HCT116 (cell line): ENCODE data around the gene LIN7A. TPM values are rescaled to one million over a fixed set of nuclear protein-coding genes. Genes with fewer than 3 reads are reported as not detected.

Source experiments
- ATAC-seq: fragments of 200-7000 bp; cut with Tn5 transposase; 2 replicates; pipeline ENCODE4 v1.9.1; 2020; ENCODE audit warnings: mild to moderate bottlenecking, moderate library complexity
- BruUV-seq: library from RNA; stranded (reverse); fragments of 400-500 nt; replicated peaks from 2 replicates; lab custom pipeline; 2021; lab: Mats Ljungman, UMichigan
- CTCF ChIA-PET: fragments of 300-600 bp; sonication (Branson Sonifier 250); formaldehyde crosslinking; loops from one replicate; lab custom pipeline; 2021; ENCODE audit warnings: antibody characterized with exemption; lab: Charles Lee
- POLR2A ChIA-PET: fragments of 300-600, 350-600 bp; sonication (Branson Sonifier 250); formaldehyde crosslinking; loops from one replicate; lab custom pipeline; 2021; ENCODE audit warnings: antibody characterized with exemption; lab: Charles Lee
- RAD21 ChIA-PET, 2 experiments: fragments of 300-600 bp; sonication (Branson Sonifier 250); formaldehyde crosslinking; loops; one replicate each; lab custom pipeline; 2023; ENCODE audit warnings: low total read pairs in 2 of 2; ENCODE audit not compliant: uncharacterized antibody in 2 of 2, unreplicated experiment in 2 of 2, low non-redundant PET in 1 of 2; lab: Charles Lee
- DNase-seq: peaks from one replicate; pipeline ENCODE4 v3.0.0-alpha.2; 2010; ENCODE audit warnings: low read depth, low spot score
- H2AFZ ChIP-seq: fragments of 200-600 bp; shearing (Covaris generic), sonication (generic); 2 replicates; pipeline ENCODE4 v1.6.1; 2017; ENCODE audit warnings: low read depth, mixed run types, mixed read lengths, antibody characterized with exemption, low read length; ENCODE audit not compliant: poor library complexity, severe bottlenecking
- H3K27ac ChIP-seq: 2 replicates; pipeline ENCODE4 v1.5.1; 2012; ENCODE audit warnings: low read depth, low read length
- H3K27me3 ChIP-seq: fragments of 200-600 bp; sonication (generic); 2 replicates; pipeline ENCODE4 v1.6.1; 2016; ENCODE audit warnings: mixed run types, low read length, mixed read lengths; ENCODE audit not compliant: insufficient read depth
- H3K36me3 ChIP-seq, 2 experiments: fragments of 200-500 bp in 1 of 2; fragments of 200-600 bp in 1 of 2; sonication (Bioruptor generic) in 1 of 2; sonication (generic) in 1 of 2; 2 replicates each; pipeline versions ENCODE4 v1.5.1 to v1.6.1; 2014 to 2016; ENCODE audit warnings: low read length in 2 of 2, inconsistent platforms in 1 of 2, mixed read lengths in 1 of 2, mixed run types in 1 of 2; ENCODE audit not compliant: insufficient read depth in 2 of 2, control insufficient read depth in 1 of 2
- H3K4me1 ChIP-seq, 2 experiments: fragments of 200-600 bp in 1 of 2; sonication (generic) in 1 of 2; 2 replicates each; pipeline versions ENCODE4 v1.5.1 to v1.6.1; 2012 to 2017; ENCODE audit warnings: low read length in 2 of 2, inconsistent platforms in 1 of 2, mild to moderate bottlenecking in 1 of 2, mixed read lengths in 1 of 2, mixed run types in 1 of 2, moderate library complexity in 1 of 2; ENCODE audit not compliant: insufficient read depth in 2 of 2, control insufficient read depth in 1 of 2
- H3K4me2 ChIP-seq: fragments of 200-600 bp; sonication (generic); 2 replicates; pipeline ENCODE4 v1.6.1; 2017; ENCODE audit warnings: mixed run types, low read length, mixed read lengths
- H3K4me3 ChIP-seq, 2 experiments: fragments of 200-600 bp in 1 of 2; sonication (generic) in 1 of 2; replicated peaks in 1 of 2; 2 replicates each; pipeline ENCODE4 v1.5.1; 2011 to 2016; ENCODE audit warnings: low read length in 2 of 2, control low read depth in 1 of 2, low read depth in 1 of 2, mild to moderate bottlenecking in 1 of 2, mixed read lengths in 1 of 2, mixed run types in 1 of 2
- H3K79me2 ChIP-seq: fragments of 200-600 bp; sonication (generic); 2 replicates; pipeline ENCODE4 v1.6.1; 2017; ENCODE audit warnings: mild to moderate bottlenecking, mixed run types, low read length, moderate library complexity, mixed read lengths; ENCODE audit not compliant: insufficient read depth
- H3K9ac ChIP-seq: fragments of 200-600 bp; sonication (generic); 2 replicates; pipeline ENCODE4 v1.6.1; 2016; ENCODE audit warnings: low read length, mixed read lengths
- H3K9me2 ChIP-seq: fragments of 200-600 bp; sonication (generic), shearing (Covaris generic); 2 replicates; pipeline ENCODE4 v1.6.1; 2017; ENCODE audit warnings: mixed run types, mild to moderate bottlenecking, moderate library complexity; ENCODE audit not compliant: insufficient read depth
- H3K9me3 ChIP-seq, 2 experiments: fragments of 200-500 bp in 1 of 2; fragments of 200-600 bp in 1 of 2; sonication (Bioruptor generic) in 1 of 2; sonication (generic) in 1 of 2; 2 replicates each; pipeline ENCODE4 v1.6.1; 2014 to 2017; ENCODE audit warnings: low read length in 2 of 2, mixed read lengths in 2 of 2, inconsistent platforms in 1 of 2, low read depth in 1 of 2, mild to moderate bottlenecking in 1 of 2, mixed run types in 1 of 2, moderate library complexity in 1 of 2; ENCODE audit not compliant: control insufficient read depth in 1 of 2, insufficient read depth in 1 of 2
- H4K20me1 ChIP-seq: fragments of 200-600 bp; sonication (generic), shearing (Covaris generic); 2 replicates; pipeline ENCODE4 v1.6.1; 2017; ENCODE audit warnings: mixed run types, mild to moderate bottlenecking, moderate library complexity; ENCODE audit not compliant: insufficient read depth
- ATF3 ChIP-seq: IDR thresholded peaks from 2 replicates; pipeline ENCODE4 v1.6.1; 2012
- CEBPB ChIP-seq: IDR thresholded peaks from 2 replicates; pipeline ENCODE4 v1.6.1; 2012; ENCODE audit warnings: low read depth
- CTCF ChIP-seq, 3 experiments: fragments of 200-600 bp in 1 of 3; sonication (generic) in 1 of 3; IDR thresholded peaks in 2 of 3; conservative IDR thresholded peaks in 1 of 3; 2 replicates each; pipeline ENCODE4 v1.5.1; 2012 to 2017; ENCODE audit warnings: low read depth in 2 of 3, low read length in 2 of 3, antibody characterized with exemption in 1 of 3, borderline replicate concordance in 1 of 3, control low read depth in 1 of 3, mild to moderate bottlenecking in 1 of 3, mixed read lengths in 1 of 3, mixed run types in 1 of 3, moderate library complexity in 1 of 3; ENCODE audit not compliant: insufficient read depth in 1 of 3
- EGR1 ChIP-seq: IDR thresholded peaks from 2 replicates; pipeline ENCODE4 v1.6.1; 2012; ENCODE audit warnings: low read depth
- ELF1 ChIP-seq: IDR thresholded peaks from 2 replicates; pipeline ENCODE4 v1.6.1; 2012; ENCODE audit warnings: low read depth, borderline replicate concordance
- EZH2phosphoT487 ChIP-seq: fragments of 200-600 bp; IDR thresholded peaks from 2 replicates; pipeline ENCODE4 v1.6.1; 2018; ENCODE audit warnings: antibody characterized with exemption, borderline replicate concordance
- FOSL1 ChIP-seq: IDR thresholded peaks from 2 replicates; pipeline ENCODE4 v1.6.1; 2012; ENCODE audit warnings: low read depth
- POLR2AphosphoS5 ChIP-seq: IDR thresholded peaks from 2 replicates; pipeline ENCODE4 v1.6.1; 2011; ENCODE audit warnings: mild to moderate bottlenecking, low read depth, low read length, moderate library complexity
- SRF ChIP-seq: IDR thresholded peaks from 2 replicates; pipeline ENCODE4 v1.6.1; 2012; ENCODE audit warnings: low read depth
- TCF7L2 ChIP-seq: IDR thresholded peaks from 2 replicates; pipeline ENCODE4 v1.7.0; 2011; ENCODE audit warnings: borderline replicate concordance, inconsistent platforms; ENCODE audit not compliant: insufficient read depth, insufficient read length; ENCODE audit errors: extremely low read depth
- YY1 ChIP-seq: IDR thresholded peaks from 2 replicates; pipeline ENCODE4 v1.6.1; 2011; ENCODE audit warnings: low read length, low read depth, moderate library complexity, mild to moderate bottlenecking; ENCODE audit not compliant: insufficient replicate concordance; ENCODE audit errors: extremely low read depth
- ZBTB33 ChIP-seq: IDR thresholded peaks from 2 replicates; pipeline ENCODE4 v1.6.1; 2011; ENCODE audit warnings: mild to moderate bottlenecking, low read length, moderate library complexity; ENCODE audit not compliant: insufficient replicate concordance; ENCODE audit errors: extremely low read depth
- ZFX ChIP-seq: fragments of 450-650 bp; IDR thresholded peaks from 2 replicates; pipeline ENCODE4 v1.6.1; 2017
- ZNF274 ChIP-seq: fragments of 200-500 bp; sonication (Bioruptor generic); IDR thresholded peaks from 2 replicates; pipeline ENCODE4 v1.6.1; 2014; ENCODE audit warnings: mild to moderate bottlenecking, low read depth, low read length, inconsistent platforms
- intact Hi-C: fragments of 100-400 bp; cut with micrococcal nuclease; formaldehyde crosslinking; loops from 2 replicates; pipeline ENCODE4 v1.10.0; 2022
- total RNA-seq: library from RNA; stranded (reverse); gene quantifications from one replicate; pipeline ENCODE4 v1.2.1, GENCODE V29; 2021; ENCODE audit not compliant: unreplicated experiment
- TF ChIP-seq, protein P1 (sequence below): IDR thresholded peaks from 2 replicates; pipeline ENCODE4 v1.6.1; 2012

LIN7A gene
- total RNA-seq, 1 experiment from 2014 or later: 1.5 TPM

DNA sequence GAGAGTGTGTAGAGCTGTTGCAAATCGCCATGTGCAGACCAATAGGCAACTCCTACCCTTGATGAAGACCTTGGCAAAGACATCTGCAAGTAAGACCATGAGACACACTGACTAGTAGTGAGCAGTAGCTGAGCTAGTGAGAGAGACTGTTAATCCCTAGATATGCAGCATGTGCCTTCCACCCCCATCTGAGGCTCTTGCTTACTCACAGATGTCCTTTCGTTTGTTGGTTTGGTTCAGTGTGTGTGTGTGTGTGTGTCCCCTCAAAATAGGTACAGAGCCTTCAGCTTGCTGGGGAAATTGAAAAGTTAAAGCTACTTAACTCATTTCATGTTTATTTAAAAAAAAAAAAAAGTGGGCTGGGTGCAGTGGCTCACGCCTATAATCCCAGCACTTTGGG lies 183.5 kb downstream of the LIN7A start:
- ChIA-PET CTCF (no interaction called here), POLR2A (no interaction called here), RAD21 (no interaction called here)
- no peak overlapping the region for H3K4me3 ChIP-seq
- H3K36me3 ChIP-seq: no peaks in the 10 kb centered on the region
- ATAC-seq: no peak
- no TSS peak for BruUV-seq
- H3K9ac ChIP-seq: no peak overlapping the region
- no peak for DNase-seq
- no peaks in the 10 kb centered on the region for H3K4me1 ChIP-seq
- TF ChIP-seq ZFX (no peak), EGR1 (no peak), POLR2AphosphoS5 (no peak), ATF3 (no peak), ELF1 (no peak), YY1 (no peak), CTCF (IDR thresholded peaks at IDR 0.05 in 2 of 3, conservative IDR thresholded peaks at IDR 0.05 in 1 of 3; ENCODE audit: borderline replicate concordance in 1 of 3, insufficient read depth in 1 of 3, low read depth in 2 of 3, low read length in 2 of 3) (no peak), EZH2phosphoT487 (no peak), CEBPB (no peak), SRF (no peak), ZBTB33 (no peak), TCF7L2 (no peak), ZNF274 (no peak), FOSL1 (no peak)
- TF ChIP-seq, protein P1, sequence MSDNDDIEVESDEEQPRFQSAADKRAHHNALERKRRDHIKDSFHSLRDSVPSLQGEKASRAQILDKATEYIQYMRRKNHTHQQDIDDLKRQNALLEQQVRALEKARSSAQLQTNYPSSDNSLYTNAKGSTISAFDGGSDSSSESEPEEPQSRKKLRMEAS: no peak
- H3K9me2 ChIP-seq: 0 out of 2 replicates have a peak, but pooled peaks cover 6% of the 10 kb centered on the region
- no peak overlapping the region for H3K4me2 ChIP-seq
- no peak overlapping the region for H2AFZ ChIP-seq
- no peaks in the 10 kb centered on the region for H3K79me2 ChIP-seq
- intact Hi-C loops: no loop called here
- H3K27ac ChIP-seq: no peak overlapping the region
- no peaks in the 10 kb centered on the region for H3K9me3 ChIP-seq
- no peaks in the 10 kb centered on the region; the same call in 1 of the 2 replicates for H3K27me3 ChIP-seq
- no peaks in the 10 kb centered on the region for H4K20me1 ChIP-seq
